Parathyroid adenoma (tissue), 2 donors: ENCODE measurements around the gene WWOX.

ENCODE experiments used
- H2AFZ ChIP-seq: fragments of 300-600 bp; sonication (generic); one replicate; pipeline ENCODE4 v1.7.0; 2017; ENCODE audit warnings: antibody characterized with exemption, mild to moderate bottlenecking
- H3K27ac ChIP-seq: fragments of 300-600 bp; sonication (generic); one replicate; pipeline ENCODE4 v1.7.0; 2017
- H3K27me3 ChIP-seq: fragments of 300-600 bp; sonication (generic); one replicate; pipeline ENCODE4 v1.7.0; 2017; ENCODE audit warnings: low read length; ENCODE audit not compliant: control insufficient read depth, insufficient read depth
- H3K36me3 ChIP-seq: fragments of 300-600 bp; sonication (generic); one replicate; pipeline ENCODE4 v1.7.0; 2017; ENCODE audit warnings: low read length; ENCODE audit not compliant: control insufficient read depth, insufficient read depth
- H3K4me1 ChIP-seq: fragments of 300-600 bp; sonication (generic); one replicate; pipeline ENCODE4 v1.7.0; 2017; ENCODE audit warnings: control low read depth
- H3K4me2 ChIP-seq: fragments of 300-600 bp; sonication (generic); one replicate; pipeline ENCODE4 v1.7.0; 2017; ENCODE audit warnings: low read length
- H3K4me3 ChIP-seq: fragments of 300-600 bp; sonication (generic); one replicate; pipeline ENCODE4 v1.7.0; 2017; ENCODE audit warnings: low read depth, low read length
- H3K79me2 ChIP-seq: fragments of 300-600 bp; sonication (generic); one replicate; pipeline ENCODE4 v1.7.0; 2017; ENCODE audit warnings: control low read depth
- H3K9ac ChIP-seq: fragments of 300-600 bp; sonication (generic); one replicate; pipeline ENCODE4 v1.7.0; 2017; ENCODE audit warnings: mild to moderate bottlenecking
- H3K9me3 ChIP-seq: fragments of 300-600 bp; sonication (generic); one replicate; pipeline ENCODE4 v1.7.0; 2017; ENCODE audit warnings: low read length; ENCODE audit not compliant: control insufficient read depth
- TF ChIP-seq, protein P1 (sequence below): fragments of 300-600 bp; sonication (generic); IDR thresholded peaks from one replicate; pipeline ENCODE4 v1.7.0; 2017; ENCODE audit warnings: antibody characterized with exemption, mild to moderate bottlenecking
- donor health status: primary hyperparathyroidism.

The WWOX gene

DNA sequence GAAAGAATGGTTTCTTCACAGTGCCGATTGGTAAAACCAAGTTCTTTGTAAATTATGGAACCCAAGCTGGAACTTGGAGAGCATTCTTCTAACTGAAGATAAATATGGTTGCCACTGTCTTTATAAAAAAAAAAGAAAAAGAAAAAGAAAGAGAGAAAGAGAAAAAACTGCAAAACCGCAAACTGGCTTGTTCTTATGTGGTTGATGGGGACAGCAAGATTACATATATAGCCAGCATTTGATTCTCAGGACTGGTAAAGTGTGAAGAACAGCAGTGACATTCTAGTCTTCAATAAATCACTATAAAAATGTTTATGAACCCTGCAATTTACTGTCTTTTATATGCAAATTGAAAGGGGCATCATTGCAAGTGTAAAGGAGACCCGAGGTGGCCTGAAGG, 896.0 kb downstream of the WWOX start:
- TF ChIP-seq, protein P1, sequence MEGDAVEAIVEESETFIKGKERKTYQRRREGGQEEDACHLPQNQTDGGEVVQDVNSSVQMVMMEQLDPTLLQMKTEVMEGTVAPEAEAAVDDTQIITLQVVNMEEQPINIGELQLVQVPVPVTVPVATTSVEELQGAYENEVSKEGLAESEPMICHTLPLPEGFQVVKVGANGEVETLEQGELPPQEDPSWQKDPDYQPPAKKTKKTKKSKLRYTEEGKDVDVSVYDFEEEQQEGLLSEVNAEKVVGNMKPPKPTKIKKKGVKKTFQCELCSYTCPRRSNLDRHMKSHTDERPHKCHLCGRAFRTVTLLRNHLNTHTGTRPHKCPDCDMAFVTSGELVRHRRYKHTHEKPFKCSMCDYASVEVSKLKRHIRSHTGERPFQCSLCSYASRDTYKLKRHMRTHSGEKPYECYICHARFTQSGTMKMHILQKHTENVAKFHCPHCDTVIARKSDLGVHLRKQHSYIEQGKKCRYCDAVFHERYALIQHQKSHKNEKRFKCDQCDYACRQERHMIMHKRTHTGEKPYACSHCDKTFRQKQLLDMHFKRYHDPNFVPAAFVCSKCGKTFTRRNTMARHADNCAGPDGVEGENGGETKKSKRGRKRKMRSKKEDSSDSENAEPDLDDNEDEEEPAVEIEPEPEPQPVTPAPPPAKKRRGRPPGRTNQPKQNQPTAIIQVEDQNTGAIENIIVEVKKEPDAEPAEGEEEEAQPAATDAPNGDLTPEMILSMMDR, result no peak
- Histone ChIP-seq H3K36me3 (no peaks in the 10 kb centered on the region), H3K9ac (no peak overlapping the region), H3K27ac (no peak overlapping the region), H2AFZ (no peak overlapping the region), H3K79me2 (no peaks in the 10 kb centered on the region), H3K4me1 (no peaks in the 10 kb centered on the region), H3K4me3 (no peak overlapping the region), H3K9me3 (no peaks in the 10 kb centered on the region), H3K27me3 (no peaks in the 10 kb centered on the region), H3K4me2 (no peak overlapping the region)

DNA sequence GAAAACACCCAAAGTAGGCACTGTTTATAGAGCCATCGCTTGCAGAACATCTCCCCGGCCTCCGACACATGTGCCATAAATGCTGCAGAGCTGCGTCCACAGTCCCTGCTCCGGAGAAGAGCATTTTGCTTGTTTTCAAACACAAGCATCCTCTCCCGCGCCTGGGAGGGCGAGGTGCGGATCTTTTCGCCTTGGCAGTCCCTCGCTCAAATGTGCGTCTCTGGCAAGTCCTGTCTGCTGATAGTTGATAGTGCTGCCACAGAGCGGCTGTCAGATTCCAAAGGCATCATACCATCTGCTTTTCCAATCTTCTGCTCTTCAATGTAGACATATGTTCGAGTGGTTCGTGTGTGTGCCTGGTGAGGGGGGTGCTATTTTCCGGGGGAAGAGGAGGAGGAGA, 897.3 kb downstream of the WWOX start:
- Histone ChIP-seq H3K27me3 (no peaks in the 10 kb centered on the region), H3K4me1 (no peaks in the 10 kb centered on the region), H3K9me3 (no peaks in the 10 kb centered on the region), H3K36me3 (no peaks in the 10 kb centered on the region), H3K4me2 (no peak overlapping the region), H3K27ac (no peak overlapping the region), H3K79me2 (no peaks in the 10 kb centered on the region), H3K9ac (no peak overlapping the region), H3K4me3 (no peak overlapping the region), H2AFZ (no peak overlapping the region)
- TF ChIP-seq, protein P1, result no peak

DNA sequence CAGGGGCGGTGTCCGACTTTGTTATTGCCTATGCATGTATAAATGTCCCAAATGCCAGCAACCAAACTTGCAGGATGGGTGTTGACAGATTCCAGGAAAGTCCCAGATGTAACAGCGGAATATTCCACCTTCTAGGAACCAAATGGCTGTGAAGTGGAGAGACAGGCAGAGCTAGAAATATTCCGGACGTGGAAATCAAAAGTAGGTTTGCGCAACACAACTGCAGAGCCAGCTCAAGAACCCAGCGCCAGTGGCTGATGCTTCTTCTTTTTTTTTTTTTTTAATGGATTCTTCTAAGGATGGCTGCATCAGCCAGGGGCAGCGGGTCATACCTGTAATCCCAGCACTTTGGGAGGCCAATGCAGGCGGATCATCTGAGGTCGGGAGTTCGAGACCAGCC, 899.4 kb downstream of the WWOX start:
- H3K4me3 ChIP-seq, result no peak overlapping the region
- no peak overlapping the region for H3K4me2 ChIP-seq
- H3K79me2 ChIP-seq, result no peaks in the 10 kb centered on the region
- no peak overlapping the region for H3K27ac ChIP-seq
- H3K27me3 ChIP-seq, result no peaks in the 10 kb centered on the region
- no peaks in the 10 kb centered on the region for H3K36me3 ChIP-seq
- H3K4me1 ChIP-seq, result no peaks in the 10 kb centered on the region
- H3K9me3 ChIP-seq, result no peaks in the 10 kb centered on the region
- H3K9ac ChIP-seq, result no peak overlapping the region
- TF ChIP-seq, protein P1, result no peak
- no peak overlapping the region for H2AFZ ChIP-seq

DNA sequence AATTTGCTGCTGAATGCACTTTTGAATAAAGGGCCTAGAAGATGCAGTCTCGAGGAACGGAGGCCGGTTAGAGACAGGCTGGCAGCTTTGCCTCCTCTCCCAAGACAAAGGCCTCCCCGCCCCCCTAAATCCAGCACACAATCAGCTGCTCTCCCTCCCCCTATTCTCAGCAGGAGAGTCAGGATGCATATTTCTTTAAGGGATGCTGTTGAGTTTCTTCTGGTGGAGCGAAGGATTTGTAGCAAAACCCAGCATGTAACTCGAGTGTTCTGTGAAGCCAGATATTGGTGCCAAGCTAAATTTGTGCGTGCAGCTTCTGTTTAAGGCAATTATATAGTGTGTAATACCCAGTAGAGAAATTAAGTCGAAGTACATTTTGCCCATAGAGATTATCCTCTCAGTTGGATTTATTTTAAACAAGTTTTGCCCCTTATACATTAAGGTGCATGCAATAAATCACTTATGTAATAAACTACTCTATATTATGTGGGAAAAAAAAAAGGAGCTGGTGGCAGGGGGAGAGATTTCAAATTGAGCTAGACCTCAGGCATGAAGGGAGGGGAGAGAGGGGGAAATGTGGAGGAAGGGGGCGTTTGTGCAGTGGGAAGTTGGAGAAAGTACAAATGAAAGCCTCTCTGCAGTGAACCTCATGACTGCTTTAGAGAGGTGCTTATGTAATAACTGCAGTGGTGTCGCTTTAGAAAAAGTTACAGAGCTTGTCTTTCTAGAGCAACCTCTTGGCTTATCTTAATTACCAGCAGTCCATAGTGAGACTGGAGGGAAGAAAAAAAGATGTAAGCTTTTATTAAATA, 901.9 kb downstream of the WWOX start:
- Histone ChIP-seq H3K79me2 (no peaks in the 10 kb centered on the region), H3K27ac (no peak overlapping the region), H3K9me3 (no peaks in the 10 kb centered on the region), H3K9ac (no peak overlapping the region), H2AFZ (no peak overlapping the region), H3K27me3 (no peaks in the 10 kb centered on the region), H3K36me3 (no peaks in the 10 kb centered on the region), H3K4me3 (no peak overlapping the region), H3K4me2 (no peak overlapping the region), H3K4me1 (no peaks in the 10 kb centered on the region)
- TF ChIP-seq, protein P1, result no peak

DNA sequence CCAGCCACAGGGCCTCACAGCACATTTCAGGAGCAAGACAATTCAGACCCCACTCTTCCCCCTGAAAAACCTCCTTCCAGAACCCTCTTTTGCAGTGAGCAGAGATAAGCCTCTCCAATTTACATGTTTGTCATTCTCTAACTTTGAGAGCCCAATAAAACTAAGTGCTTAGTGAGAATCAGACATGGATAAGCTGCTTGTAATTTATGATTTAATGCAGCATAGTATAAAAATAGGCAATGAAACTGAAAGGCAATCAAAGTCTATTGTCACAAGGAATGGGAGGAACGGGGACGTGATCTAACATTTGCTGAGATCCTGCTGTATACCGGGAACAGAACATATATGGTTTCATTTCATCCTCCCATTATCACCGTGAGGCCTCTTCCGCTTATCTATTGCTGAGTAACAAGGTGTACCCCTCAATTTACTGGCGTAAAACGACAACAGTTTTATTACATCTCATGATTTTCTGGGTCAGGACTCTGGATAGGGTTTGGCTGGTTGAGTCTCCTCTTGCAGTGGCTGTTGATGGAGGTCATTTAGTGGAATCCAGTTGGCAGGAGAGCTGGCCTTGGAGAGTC, 903.7 kb downstream of the WWOX start:
- no peak overlapping the region for H3K27ac ChIP-seq
- H3K4me3 ChIP-seq, result no peak overlapping the region
- no peaks in the 10 kb centered on the region for H3K36me3 ChIP-seq
- H2AFZ ChIP-seq, result no peak overlapping the region
- no peak overlapping the region for H3K4me2 ChIP-seq
- no peaks in the 10 kb centered on the region for H3K79me2 ChIP-seq
- H3K4me1 ChIP-seq, result no peaks in the 10 kb centered on the region
- TF ChIP-seq, protein P1, result no peak
- no peaks in the 10 kb centered on the region for H3K27me3 ChIP-seq
- no peaks in the 10 kb centered on the region for H3K9me3 ChIP-seq
- no peak overlapping the region for H3K9ac ChIP-seq
